WTC11 (cell line): ENCODE measurements around the gene CDCA7L. TPM values are rescaled to one million over a fixed set of nuclear protein-coding genes. Genes with fewer than 3 reads are reported as not detected.

Source experiments
- AR ChIP-seq: fragments of 250-450 bp; sonication (Bioruptor Pico); IDR thresholded peaks from 2 replicates; pipeline ENCODE4 v1.9.0; 2021; ENCODE audit warnings: mild to moderate bottlenecking
- ARID4B ChIP-seq: sonication (generic); formaldehyde crosslinking; IDR thresholded peaks from 2 replicates; pipeline ENCODE4 v1.8.0; 2023; ENCODE audit warnings: missing genetic modification reagents, mild to moderate bottlenecking, borderline replicate concordance
- ATF2 ChIP-seq: sonication (generic); formaldehyde crosslinking; IDR thresholded peaks from 2 replicates; pipeline ENCODE4 v1.8.1; 2022; ENCODE audit warnings: low read depth, missing genetic modification reagents, borderline replicate concordance
- ATF3 ChIP-seq: sonication (generic); formaldehyde crosslinking; conservative IDR thresholded peaks from 2 replicates; pipeline ENCODE4 v1.8.1; 2022; ENCODE audit warnings: mild to moderate bottlenecking, missing genetic modification reagents
- CREB1 ChIP-seq: sonication (generic); formaldehyde crosslinking; IDR thresholded peaks from 2 replicates; pipeline ENCODE4 v1.8.0; 2023; ENCODE audit warnings: mild to moderate bottlenecking, missing genetic modification reagents
- HMGXB4 ChIP-seq: sonication (generic); formaldehyde crosslinking; IDR thresholded peaks from 2 replicates; pipeline ENCODE4 v1.8.1; 2023; ENCODE audit warnings: mild to moderate bottlenecking, moderate library complexity, missing genetic modification reagents
- MAX ChIP-seq: sonication (generic); formaldehyde crosslinking; IDR thresholded peaks from 2 replicates; pipeline ENCODE4 v1.8.0; 2022; ENCODE audit warnings: mild to moderate bottlenecking, missing genetic modification reagents
- NFE2L1 ChIP-seq: sonication (generic); formaldehyde crosslinking; IDR thresholded peaks from 2 replicates; pipeline ENCODE4 v1.8.1; 2023; ENCODE audit warnings: missing genetic modification reagents
- NFYB ChIP-seq: sonication (generic); formaldehyde crosslinking; conservative IDR thresholded peaks from 2 replicates; pipeline ENCODE4 v1.8.0; 2022; ENCODE audit warnings: low read depth, missing genetic modification reagents
- SMAD4 ChIP-seq: sonication (generic); formaldehyde crosslinking; IDR thresholded peaks from 2 replicates; pipeline ENCODE4 v1.8.0; 2022; ENCODE audit warnings: mild to moderate bottlenecking, missing genetic modification reagents
- ZBTB43 ChIP-seq: sonication (generic); formaldehyde crosslinking; IDR thresholded peaks from 2 replicates; pipeline ENCODE4 v1.8.1; 2023; ENCODE audit warnings: mild to moderate bottlenecking, missing genetic modification reagents
- ZNF138 ChIP-seq: sonication (generic); formaldehyde crosslinking; conservative IDR thresholded peaks from 2 replicates; pipeline ENCODE4 v1.8.1; 2022; ENCODE audit warnings: mild to moderate bottlenecking, moderate library complexity, missing genetic modification reagents
- ZNF281 ChIP-seq: sonication (generic); formaldehyde crosslinking; IDR thresholded peaks from 2 replicates; pipeline ENCODE4 v1.8.0; 2023; ENCODE audit warnings: mild to moderate bottlenecking, missing genetic modification reagents
- ZNF532 ChIP-seq: fragments of 250-450 bp; sonication (Bioruptor Pico); IDR thresholded peaks from 2 replicates; pipeline ENCODE4 v1.9.0; 2021; ENCODE audit warnings: mild to moderate bottlenecking, borderline replicate concordance
- total RNA-seq: library from RNA; stranded (reverse); gene quantifications from 3 replicates; pipeline ENCODE4 v1.2.3, GENCODE V29; 2021

The CDCA7L gene
- total RNA-seq, 1 experiment from 2014 or later: 161 TPM

GRCh38 chr7:21945454-21946221 is at the start of gene CDCA7L (continued):
- TF ChIP-seq ZNF281: 0 out of 2 replicates have a peak, but pooled peaks have one; percentile 51
- TF ChIP-seq ZBTB43 (CRISPR knock-in tag): peak; percentile 83; the same call in 1 of the 2 replicates
- TF ChIP-seq AR (CRISPR knock-in tag): no peak
- peak; percentile 88 for TF ChIP-seq MAX (CRISPR knock-in tag)
- 0 out of 2 replicates have a peak, but pooled peaks have one; percentile 46 for TF ChIP-seq SMAD4
- peak; percentile 74 for TF ChIP-seq ARID4B (CRISPR knock-in tag)
- no peak for TF ChIP-seq NFYB
- TF ChIP-seq ATF3 (CRISPR knock-in tag): no peak
- TF ChIP-seq ZNF138: no peak
- 0 out of 2 replicates have a peak, but pooled peaks have one; percentile 52 for TF ChIP-seq ATF2
- no peak for TF ChIP-seq CREB1
- no peak for TF ChIP-seq ZNF532 (CRISPR knock-in tag)
- peak; percentile 79 for TF ChIP-seq HMGXB4
- TF ChIP-seq NFE2L1: 0 out of 2 replicates have a peak, but pooled peaks have one; percentile 4
